GM19455 (cell line): ENCODE measurements around the gene PEX5L.

Source experiments
- ATAC-seq: cut with Tn5 transposase; IDR thresholded peaks from one replicate; pipeline ENCODE4 v1.9.1; 2021; ENCODE audit not compliant: unreplicated experiment

Gene PEX5L

DNA sequence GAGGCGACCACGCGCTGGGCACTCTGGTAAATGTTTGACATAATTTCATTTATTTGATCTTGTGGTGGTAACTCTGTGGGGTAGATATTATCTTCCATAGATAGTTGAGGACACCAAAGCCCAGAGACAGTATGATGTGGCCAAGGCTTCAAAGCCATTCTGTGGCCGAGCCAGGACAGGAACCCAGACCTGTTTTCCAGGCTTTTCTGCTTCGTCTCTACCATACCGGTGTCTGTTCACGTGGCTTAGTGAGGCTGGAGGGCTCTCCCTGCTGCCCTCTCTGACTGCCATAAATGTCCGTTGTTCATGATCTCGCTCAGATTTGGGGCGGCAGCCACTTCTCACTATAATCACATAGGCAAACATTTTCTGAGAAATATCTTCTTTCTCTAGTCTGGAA is 134.7 kb downstream of the PEX5L start:
- ATAC-seq = no peak

DNA sequence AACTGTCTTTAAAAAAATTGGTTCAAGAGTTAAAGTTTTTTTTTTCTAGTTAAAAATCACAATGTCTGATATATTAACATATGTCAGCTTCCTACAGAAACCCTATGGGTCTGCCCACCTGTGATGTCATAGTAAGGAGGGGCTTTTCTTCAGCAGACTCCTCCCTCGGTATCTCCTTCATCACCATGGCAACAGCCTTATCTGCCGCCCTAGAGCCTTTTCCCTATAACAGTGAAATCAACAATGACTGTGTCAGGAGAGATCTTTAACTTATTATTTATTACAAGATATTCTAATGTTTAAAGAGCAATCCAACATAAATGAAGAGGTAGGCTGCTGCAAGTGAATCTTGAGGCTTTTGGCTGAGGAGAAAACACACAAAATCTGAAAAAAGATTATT is 138.7 kb downstream of the PEX5L start:
- peak; percentile 89 for ATAC-seq

DNA sequence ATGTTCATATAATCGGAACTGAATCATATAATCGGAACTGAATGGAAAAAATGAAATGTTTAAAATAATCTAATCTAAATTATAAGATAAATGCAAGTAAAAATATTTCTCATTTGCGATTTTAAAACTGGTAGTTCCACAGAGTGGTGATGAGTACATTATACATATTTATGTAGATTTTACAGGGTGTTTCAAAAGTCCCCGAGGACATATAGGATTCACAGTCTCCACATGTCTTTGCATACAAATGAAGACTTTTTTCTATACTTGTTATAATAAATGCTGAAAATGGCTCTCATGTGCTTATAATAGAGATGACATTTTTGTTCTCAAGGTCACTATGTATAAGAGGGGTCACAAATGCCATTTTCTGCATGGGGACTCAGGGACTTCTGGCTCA is 139.5 kb downstream of the PEX5L start:
- ATAC-seq = no peak

DNA sequence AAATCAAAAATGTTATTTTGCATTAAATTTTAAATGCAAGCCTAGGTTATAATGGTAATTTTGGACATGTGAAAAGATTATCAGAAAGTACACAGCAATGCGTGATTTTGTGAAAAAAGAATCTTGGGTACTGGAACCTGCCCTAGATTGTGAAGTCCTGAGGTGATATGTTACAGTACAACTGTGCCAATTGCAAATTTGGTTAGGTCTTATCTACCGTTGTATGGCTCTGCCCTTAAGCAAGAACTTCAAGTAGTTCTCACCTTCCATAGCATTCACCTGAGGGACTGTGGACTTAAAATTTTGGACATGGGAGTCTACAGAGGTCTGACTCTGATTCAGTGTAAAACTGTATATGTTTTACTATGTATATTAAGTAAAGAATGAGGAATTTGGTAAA is 140.2 kb downstream of the PEX5L start:
- no peak for ATAC-seq

DNA sequence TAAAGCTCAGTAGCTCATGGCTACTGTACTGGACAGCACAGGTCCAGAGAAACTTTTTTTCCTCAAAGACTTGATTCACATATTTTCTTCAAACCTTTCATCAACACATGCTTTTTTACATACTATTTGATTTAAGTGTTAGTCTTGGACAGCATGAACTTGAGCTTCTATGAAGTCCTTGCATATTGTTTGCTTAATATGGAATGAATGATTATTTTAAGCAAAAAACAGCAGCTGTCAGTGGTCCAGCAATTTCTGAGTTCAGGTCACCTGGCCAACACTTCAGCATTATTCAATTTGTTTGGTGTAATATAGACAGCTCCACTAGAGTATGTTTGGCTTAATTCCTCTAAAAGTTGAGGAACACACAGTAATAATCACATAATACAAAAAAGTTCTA is 141.4 kb downstream of the PEX5L start:
- ATAC-seq = no peak

DNA sequence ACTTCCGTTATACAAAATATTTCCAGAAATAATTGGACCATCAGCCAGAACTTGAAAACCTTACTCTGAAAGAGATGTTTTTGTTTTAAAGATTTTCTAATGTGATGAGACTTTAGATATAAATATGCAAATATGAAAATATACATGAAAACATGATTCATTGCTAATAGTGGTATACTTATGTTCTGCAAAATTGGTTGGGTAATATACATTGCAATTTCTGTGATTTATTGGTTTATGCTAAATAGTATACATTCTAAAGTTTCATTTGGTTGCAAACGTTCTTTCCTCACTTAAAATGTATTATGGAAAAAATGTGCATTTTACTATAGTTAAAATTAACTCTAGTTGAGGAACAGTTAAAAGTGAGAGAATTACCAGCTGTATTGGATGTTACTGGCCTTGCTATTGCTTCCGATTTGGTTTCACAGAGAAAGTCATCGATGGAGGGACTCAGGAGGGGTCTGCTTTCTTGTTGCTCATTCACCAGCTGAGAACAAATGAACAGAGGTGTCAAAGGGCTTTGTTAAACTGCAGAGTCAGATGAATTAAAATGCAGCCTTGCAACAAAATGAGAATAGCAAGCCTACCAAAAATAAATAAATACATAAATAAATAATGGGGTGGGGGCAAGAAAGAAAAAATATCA is 149.3 kb downstream of the PEX5L start:
- no peak for ATAC-seq

DNA sequence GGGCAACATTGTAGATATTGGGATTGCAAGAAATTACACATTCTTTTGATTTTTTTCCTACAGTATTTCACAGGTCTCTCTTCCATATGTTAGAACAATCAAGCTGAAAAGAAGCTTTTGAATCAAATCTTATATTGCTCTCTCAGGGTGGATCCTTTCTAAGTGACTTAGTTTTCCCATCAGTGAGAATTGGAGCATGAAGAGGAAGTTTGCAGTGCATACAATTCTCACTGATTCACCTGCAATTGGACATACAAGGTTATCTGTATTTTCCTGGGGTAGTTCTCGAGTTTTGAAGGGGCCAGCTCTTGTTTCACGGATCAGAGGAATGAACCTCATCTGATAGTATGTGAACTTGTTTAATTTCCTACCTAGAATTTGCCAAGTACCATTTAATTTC is 150.8 kb downstream of the PEX5L start:
- no peak for ATAC-seq

DNA sequence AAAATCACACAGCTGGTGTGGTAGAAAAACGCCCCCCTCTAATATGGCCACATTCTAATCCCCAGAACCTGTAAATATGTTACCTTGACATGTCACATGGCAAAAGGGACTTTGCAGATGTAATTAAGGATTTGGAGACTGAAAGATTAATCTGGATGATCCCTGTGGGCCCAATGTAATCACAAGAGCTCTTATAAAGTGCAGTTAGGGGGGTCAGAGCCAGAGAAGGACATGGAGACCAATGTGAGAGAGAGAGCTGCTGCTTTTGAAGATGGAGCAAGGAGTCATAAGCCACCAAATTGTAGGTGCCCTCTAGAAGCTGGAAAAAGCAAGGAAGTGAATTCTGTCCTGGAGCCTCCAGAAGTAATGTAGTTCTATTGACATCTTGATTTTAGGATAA is 152.6 kb downstream of the PEX5L start:
- no peak for ATAC-seq

DNA sequence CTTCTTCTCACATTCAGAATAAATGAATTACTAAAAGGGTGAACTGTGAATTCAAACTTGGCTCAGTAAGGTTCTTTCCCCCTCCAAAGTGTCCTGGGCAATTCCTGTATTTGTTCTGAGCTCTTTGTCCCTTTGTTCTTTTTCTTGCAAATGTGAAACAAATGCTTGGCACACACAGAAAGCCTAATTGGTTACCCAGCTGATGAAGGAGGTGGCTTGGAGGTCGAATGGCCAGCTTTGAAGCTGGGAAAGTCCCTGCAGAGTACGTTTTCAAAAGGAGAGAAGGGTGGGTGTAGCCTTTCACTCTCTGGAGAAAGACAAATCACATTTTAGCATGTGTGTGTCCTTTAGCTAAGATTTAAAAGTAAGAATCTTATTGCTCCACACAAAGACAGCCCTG is 154.4 kb downstream of the PEX5L start:
- ATAC-seq = peak; percentile 77

DNA sequence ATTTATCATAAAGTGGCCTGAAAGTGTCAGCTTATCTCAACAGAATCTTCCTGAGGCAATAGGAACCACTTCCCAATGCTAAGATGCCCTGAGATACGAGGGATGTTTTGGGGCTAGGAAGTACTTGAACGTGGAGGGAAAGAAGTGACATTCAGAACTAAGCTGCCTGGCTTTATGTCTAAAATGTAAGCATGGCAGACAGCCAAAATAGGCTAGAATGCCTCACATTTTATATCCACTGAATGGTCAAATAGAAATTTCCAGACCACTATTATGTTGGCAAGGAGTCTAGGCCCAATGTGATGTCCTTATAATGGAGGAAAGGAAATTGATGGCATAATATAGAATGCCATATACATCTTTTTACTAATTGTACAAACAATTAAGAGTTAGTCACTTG is 154.9 kb downstream of the PEX5L start:
- no peak for ATAC-seq

DNA sequence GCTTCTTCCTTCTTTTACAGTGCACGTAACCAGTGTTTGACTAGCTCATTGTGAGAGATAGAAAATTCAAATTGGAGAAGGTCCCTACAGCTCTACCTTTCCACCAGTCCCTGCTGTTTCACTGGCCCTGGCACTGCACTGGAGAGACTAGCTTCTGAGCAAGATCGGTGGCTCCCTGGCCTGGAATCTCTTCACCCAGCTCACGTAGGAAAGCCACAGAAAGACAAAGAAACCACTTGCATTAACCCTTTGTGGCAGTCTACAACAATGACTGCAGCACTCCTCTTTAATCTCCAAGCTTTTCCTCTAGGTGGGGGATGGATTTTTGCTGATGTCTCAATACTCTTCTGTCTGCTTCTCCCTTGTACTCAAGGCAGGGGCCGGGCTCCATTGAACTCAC is 155.9 kb downstream of the PEX5L start:
- ATAC-seq = no peak

DNA sequence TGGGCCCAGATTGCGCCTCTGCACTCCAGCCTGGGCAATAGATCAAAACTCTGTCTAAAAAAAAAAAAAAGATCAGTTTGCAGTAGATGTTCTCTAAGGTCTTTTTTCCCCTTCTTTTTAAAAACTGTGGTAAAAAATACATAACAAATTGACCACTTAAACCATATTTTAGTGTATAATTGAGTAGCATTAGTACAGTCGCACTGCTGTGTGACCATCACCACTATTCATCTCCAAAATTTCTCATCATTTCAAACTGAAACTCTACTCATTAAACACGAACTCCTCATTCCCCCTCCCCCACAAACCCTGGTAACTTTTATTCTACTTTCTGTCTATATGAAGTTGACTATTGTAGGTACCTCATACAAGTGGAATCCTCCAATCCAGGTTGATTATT is 160.3 kb downstream of the PEX5L start:
- ATAC-seq = no peak

DNA sequence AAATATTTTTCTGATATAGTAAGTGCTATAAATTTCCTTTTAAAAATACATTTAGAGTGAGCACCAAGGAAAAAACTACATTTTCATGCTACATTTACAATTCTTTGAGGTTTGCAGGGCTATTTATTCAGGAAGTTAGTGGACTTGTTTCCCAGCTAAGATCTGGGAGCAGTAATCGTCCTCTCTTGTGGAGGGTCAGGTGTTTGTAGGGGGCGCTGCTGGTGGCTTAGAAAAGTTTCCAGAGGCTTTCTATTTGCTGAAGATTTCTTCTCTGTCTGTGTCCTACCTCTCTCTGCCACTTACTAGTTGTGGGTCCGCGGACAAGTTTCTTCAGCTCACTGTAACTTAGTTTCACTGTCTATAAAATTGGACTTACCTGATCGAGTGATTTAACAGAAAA is 163.9 kb downstream of the PEX5L start:
- no peak for ATAC-seq

DNA sequence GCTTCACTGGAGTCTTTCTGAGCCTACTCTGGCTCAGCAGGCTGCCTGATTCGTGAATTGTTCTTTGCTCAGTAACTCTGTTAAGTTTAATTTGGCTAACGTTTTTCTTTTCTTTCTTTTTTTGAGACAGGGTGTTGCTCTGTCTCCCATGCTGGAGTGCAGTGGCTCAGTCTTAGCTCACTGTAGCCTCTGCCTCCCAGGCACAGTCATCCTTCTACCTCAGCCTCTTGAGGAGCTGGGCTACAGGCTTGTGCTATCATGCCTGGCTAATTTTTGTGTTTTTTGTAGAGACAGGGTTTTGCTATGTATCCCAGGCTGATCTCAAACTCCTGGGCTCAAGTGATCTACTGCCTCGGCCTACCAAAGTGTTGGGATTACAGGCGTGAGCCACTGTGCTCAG is 165.0 kb downstream of the PEX5L start:
- ATAC-seq = no peak

DNA sequence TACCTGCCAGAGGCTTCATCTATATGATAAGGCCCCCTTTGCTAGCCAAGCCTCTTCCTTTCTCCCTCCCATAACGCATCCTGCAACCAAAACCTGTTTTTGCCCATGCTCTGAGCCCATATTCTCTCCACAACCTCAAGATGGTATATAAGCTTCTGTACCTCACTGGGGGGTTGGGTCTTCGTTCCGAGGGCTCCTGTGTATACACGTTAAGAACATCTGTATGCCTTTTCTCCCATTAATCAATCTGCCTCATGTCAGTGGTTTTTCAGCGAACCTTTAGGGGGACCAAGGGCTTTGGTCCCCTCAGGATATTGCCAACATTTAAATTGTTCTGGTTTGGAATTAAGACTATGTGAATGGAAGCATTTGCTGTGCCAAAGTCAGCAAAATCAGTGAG is 168.0 kb downstream of the PEX5L start:
- no peak for ATAC-seq

DNA sequence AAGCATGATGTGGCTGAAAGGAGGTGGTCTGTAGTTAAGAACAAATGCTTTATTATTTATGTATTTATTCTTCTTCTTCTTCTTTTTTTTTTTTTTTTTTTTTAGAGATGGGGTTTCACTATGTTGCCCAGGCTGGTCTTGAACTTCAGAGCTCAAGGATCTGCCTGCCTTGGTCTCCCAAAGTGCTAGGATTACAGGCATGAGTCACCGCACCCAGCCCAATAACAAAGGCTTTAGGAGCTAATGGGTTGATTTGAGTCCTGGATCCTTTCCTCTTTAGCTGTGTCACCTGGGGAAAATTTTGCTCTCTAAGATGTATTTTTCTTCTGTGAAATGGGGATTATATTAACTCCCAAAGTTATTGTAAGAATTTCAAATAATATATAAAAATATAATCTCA is 168.8 kb downstream of the PEX5L start:
- no peak for ATAC-seq

DNA sequence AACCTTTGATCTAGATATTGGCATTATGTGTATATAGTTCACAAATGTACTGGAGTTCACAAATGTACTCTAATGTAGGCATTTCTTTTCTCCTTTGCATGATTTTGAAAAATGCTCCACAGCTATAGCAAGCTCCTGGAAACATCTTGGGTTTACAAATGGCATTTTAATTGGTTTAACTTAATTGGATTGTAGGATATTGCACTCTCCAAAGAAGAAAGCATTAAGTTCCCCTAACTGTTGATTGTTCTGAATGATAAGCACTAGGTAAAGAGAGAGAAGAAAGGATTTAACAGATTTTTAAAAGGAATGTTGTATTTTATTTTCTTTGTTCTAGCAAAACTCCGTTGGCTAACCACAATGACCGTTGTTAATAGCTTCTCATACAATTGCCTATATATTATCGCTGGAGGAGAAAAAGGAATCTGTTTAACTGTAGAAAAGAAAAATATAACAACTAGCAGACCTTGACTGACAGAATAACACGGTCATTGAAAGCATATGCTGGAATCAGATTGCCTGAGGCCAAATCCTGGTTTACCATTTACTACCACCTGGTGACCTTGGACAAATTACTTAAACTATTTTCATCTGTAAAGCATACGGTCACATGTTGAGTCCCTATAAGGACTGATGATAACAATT is 170.8 kb downstream of the PEX5L start:
- ATAC-seq = no peak

DNA sequence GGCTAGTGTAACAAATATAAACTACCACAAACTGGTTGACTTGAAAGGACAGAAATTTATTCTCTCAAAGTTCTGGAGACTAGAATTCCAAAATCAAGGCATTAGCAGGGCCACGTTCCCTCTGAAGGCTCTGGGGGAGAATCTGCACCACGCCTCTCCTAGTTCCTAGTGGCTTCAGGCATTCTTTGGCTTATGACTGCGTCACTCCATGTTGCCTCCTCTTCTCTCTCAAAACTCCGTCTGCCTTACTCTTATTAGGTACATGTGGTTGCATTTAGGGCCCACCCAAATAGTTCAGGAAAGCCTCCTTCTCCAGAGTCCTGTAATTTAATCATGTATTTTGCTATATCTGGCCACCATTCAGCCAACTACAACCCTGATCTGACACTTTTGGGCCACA is 174.8 kb downstream of the PEX5L start:
- no peak for ATAC-seq

DNA sequence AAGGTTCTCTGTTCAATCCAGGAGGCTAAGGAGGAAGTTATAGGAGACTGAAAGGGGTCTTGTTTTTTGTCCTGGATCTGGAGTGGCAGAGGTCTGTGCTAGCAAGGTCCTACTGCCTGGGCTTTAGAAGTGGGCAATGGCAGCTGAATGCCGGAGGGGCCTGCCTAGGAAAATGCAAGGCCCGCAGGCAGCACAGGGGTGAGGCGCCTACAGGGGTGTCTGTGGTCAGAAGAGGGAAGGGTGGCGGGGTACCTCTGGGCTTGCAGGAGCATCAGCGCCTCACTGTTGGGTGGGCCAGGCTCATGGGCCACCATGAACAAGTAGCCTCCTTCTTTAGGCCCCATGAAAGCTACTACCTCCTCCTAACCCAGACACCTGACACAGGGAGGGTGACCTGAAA is 175.4 kb downstream of the PEX5L start:
- ATAC-seq = no peak

DNA sequence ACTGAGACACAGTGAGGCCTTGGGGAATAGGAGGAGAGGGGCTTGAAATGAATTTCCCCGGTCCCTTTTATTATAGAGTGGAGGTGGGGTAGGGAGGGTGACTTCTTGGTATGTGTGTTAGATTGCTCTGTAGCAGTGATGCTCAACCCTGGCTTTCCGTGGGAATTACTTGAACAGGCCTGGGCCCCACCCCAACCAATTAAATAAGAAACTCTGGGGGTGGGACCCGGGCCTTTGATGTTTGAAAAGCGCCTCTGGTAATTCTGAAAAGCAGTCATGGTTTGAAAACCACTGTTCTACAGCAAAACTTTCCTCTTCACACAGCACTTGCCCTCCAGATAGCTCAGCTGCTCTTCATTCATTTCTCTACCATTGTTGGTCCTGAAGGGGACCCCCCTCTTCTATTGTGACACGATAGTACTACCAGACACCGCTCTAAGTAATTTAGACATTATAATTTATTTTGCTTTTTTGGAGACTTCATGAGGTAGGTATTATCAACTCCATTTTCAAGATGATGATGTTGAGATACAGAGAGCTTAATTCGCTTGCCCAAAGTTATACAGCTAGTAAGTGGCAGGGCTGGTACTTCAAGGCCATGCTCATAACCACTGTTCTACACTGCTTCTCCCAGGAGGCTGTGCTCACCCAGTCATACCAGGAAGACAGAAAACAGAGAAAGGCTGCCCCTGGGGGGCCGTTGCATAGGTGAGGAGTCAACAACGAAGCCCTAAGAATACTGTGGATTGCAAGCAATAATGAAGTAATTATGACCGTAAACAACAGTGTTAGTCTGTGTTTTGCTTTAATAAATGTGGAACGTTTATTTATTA is 176.2 kb downstream of the PEX5L start:
- ATAC-seq = no peak

DNA sequence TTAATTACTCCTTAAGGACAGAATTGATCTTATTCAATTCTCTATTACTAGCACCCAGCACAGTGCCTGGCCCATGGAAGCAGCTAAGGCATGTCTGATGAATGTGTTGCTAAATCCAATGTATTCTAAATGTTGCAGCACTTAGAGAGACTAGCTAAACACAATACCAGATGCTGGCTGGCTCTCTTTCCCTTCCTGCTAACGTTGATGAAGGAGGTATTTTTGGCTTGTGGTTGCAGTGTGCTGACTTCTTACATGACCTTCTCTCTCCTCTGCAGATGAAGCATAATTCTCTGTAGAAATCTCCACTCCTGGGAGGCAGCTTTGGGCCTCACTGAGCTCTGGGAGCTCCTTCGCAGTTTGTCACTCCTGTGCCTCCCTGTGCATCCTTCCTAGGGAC is 183.6 kb downstream of the PEX5L start:
- no peak for ATAC-seq

DNA sequence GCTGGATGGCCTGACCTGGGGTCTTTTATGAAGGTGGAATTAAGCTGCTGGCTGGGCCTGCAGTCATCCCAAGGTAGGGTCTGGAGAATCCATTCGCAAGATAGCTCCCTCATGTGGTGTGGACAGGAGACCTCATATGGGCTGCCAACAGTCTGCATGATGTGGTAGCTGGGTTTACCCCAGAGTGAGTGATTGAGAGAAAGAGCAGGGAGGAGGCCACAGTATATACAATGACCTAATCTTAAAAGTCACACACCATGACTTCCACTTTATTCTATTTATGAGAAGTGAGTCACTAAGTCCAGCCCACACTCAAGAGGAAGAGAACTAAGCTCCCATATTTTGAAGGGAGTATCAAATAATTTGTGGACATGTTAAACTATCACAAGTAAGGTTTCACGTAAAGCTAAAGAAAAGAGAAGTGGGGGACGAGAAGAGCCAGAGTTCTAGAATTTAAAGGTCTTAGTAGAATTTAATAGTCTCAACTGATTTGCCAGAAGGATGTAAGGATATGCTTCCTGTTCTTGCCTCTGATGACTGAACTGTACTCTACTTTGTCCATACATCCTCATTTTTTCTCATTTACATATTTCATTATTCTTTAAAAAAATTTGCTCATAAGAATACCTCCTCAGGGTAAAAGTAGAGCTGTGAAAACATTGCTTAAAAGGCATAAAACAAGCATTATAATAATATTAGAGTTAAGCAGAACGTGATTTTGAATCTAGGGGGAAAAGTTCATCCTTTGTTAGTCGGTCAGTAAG is 184.4 kb downstream of the PEX5L start:
- no peak for ATAC-seq
